ENCODE results near the gene PAFAH1B1.
"Not testable (repeated sequence)": the region's sequence is repeated elsewhere in the genome, so short reads cannot be mapped to it uniquely, and the experiment has no call there.

Gene PAFAH1B1

GRCh38 chr17:2695961-2696760 lies 102.7 kb downstream of the PAFAH1B1 start:
- no peak overlapping the region for H3K4me3 ChIP-seq (ENCODE audit: severe bottlenecking)
- DNase-seq (ENCODE audit: low spot score), result peak; percentile 76
- TF ChIP-seq, protein P1, sequence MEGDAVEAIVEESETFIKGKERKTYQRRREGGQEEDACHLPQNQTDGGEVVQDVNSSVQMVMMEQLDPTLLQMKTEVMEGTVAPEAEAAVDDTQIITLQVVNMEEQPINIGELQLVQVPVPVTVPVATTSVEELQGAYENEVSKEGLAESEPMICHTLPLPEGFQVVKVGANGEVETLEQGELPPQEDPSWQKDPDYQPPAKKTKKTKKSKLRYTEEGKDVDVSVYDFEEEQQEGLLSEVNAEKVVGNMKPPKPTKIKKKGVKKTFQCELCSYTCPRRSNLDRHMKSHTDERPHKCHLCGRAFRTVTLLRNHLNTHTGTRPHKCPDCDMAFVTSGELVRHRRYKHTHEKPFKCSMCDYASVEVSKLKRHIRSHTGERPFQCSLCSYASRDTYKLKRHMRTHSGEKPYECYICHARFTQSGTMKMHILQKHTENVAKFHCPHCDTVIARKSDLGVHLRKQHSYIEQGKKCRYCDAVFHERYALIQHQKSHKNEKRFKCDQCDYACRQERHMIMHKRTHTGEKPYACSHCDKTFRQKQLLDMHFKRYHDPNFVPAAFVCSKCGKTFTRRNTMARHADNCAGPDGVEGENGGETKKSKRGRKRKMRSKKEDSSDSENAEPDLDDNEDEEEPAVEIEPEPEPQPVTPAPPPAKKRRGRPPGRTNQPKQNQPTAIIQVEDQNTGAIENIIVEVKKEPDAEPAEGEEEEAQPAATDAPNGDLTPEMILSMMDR (IDR thresholded peaks at IDR 0.05; ENCODE audit: poor library complexity, severe bottlenecking), result no peak
- no peaks in the 10 kb centered on the region for H3K27me3 ChIP-seq (ENCODE audit: insufficient read depth, poor library complexity, severe bottlenecking)
- no peaks in the 10 kb centered on the region for H3K9me3 ChIP-seq (ENCODE audit: severe bottlenecking)
- no peaks in the 10 kb centered on the region for H3K4me1 ChIP-seq (ENCODE audit: insufficient read depth, poor library complexity, severe bottlenecking)
- no peak overlapping the region for H3K27ac ChIP-seq (ENCODE audit: poor library complexity, severe bottlenecking)
- peaks cover 80% of the 10 kb centered on the region for H3K36me3 ChIP-seq (ENCODE audit: low read depth)
- ATAC-seq (ENCODE audit: low read depth), result no peak

- peak; percentile 62 for DNase-seq (ENCODE audit: low spot score)
- ATAC-seq (ENCODE audit: low read depth), result no peak
- peaks cover 83% of the 10 kb centered on the region for H3K36me3 ChIP-seq (ENCODE audit: low read depth)
Measured at GRCh38 chr17:2697611-2698162, 104.2 kb downstream of the PAFAH1B1 start.

DNA sequence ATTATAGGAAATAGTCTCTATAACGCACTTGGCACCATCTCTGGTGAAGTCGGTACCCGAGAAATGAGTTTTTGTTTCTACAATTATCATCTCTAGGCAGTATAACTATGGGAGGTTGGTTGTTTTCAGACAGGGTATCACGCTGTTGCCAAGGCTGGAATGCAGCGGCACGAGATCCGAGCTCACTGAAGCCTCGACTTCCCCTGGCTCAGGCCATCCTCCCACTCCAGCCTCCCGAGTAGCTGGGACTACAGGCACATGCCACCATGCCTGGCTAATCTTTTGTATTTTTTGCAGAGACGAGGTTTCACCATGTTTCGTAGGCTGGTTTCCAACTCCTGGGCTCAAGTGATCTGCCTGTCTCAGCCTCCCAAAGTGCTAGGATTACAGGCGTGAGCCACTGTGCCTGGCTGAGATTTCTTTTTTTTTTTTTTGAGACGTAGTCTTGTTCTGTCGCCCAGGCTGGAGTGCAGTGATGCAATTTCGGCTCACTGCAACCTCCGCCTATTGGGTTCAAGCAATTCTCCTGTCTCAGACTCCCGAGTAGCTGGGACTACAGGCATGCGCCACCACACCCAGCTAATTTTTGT lies 105.9 kb downstream of the PAFAH1B1 start:
- H3K27ac ChIP-seq (ENCODE audit: poor library complexity, severe bottlenecking); H3K4me1 ChIP-seq (ENCODE audit: insufficient read depth, poor library complexity, severe bottlenecking); H3K4me3 ChIP-seq (ENCODE audit: severe bottlenecking); H3K27me3 ChIP-seq (ENCODE audit: insufficient read depth, poor library complexity, severe bottlenecking); H3K9me3 ChIP-seq (ENCODE audit: severe bottlenecking); ATAC-seq (ENCODE audit: low read depth): not testable (repeated sequence)
- H3K36me3 ChIP-seq (ENCODE audit: low read depth), result peaks cover 83% of the 10 kb centered on the region
- DNase-seq (ENCODE audit: low spot score), result peak; percentile 34

More at GRCh38 chr17:2697611-2698162, 104.2 kb downstream of the PAFAH1B1 start:
- H3K4me1 ChIP-seq (ENCODE audit: insufficient read depth, poor library complexity, severe bottlenecking), result no peaks in the 10 kb centered on the region
- no peaks in the 10 kb centered on the region for H3K27me3 ChIP-seq (ENCODE audit: insufficient read depth, poor library complexity, severe bottlenecking)
- H3K4me3 ChIP-seq (ENCODE audit: severe bottlenecking), result no peak overlapping the region
- TF ChIP-seq, protein P1 (IDR thresholded peaks at IDR 0.05; ENCODE audit: poor library complexity, severe bottlenecking), result no peak
- H3K27ac ChIP-seq (ENCODE audit: poor library complexity, severe bottlenecking), result no peak overlapping the region
- no peaks in the 10 kb centered on the region for H3K9me3 ChIP-seq (ENCODE audit: severe bottlenecking)

DNA sequence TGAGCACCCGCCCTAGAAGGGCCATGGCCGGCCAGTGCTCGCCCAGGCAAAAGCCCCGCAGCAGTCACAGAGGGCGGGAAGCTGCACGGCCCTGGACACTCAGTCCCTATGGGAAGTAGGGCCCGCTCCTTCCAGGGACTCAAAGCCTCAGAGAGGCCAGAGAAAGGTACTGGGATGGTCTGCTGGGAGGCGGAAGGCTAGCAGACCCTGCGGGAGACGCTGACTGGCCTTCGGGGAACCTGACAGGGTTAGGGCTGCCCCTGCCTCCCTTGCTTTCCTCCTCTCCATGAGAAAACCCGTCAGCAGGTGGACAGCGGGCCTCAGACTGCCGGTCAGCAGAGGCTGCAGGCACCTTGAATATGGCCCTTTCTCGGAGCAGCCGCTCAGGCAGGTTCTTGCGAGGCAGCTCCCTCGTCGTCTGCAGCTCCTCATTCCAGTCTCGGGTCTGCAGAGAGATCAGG lies 106.6 kb downstream of the PAFAH1B1 start:
- TF ChIP-seq, protein P1 (IDR thresholded peaks at IDR 0.05; ENCODE audit: poor library complexity, severe bottlenecking), result no peak
- no peak for ATAC-seq (ENCODE audit: low read depth)
- Histone ChIP-seq H3K9me3 (ENCODE audit: severe bottlenecking) (no peaks in the 10 kb centered on the region), H3K4me3 (ENCODE audit: severe bottlenecking) (no peak overlapping the region), H3K27ac (ENCODE audit: poor library complexity, severe bottlenecking) (no peak overlapping the region), H3K36me3 (ENCODE audit: low read depth) (peaks cover 79% of the 10 kb centered on the region), H3K4me1 (ENCODE audit: insufficient read depth, poor library complexity, severe bottlenecking) (no peaks in the 10 kb centered on the region), H3K27me3 (ENCODE audit: insufficient read depth, poor library complexity, severe bottlenecking) (no peaks in the 10 kb centered on the region)
- DNase-seq (ENCODE audit: low spot score), result peak; percentile 53

DNA sequence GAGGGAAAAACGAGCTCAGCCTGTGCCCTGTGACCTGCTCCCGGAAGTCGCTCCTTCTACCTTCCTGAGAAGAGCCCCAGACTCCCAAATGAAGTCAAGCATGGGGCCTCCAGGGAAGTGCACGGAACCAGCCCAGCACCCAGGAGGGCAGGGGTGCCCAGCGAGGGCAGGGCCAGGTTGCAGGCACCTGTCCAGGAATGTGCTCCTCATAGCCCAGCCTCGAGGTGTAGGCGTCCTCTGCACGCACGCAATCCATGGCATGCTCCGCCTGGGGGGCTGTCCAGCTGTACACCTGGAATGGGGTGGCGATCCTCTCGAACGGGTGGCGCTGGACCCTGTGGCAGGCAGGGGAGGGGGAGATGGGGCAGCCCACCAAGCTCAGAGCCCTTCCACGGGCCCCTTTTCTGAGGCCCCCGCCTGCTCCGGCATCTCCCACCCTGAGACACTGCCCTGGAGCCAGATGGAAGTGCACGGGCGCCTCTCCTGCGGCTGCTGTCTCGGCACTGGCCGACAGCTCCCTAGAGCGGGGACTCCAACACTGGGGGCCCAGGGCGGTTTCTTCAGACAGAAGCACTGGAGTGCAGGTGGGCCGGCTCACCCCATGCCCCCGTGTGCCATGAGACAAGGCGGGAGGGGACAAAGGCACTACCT lies 107.2 kb downstream of the PAFAH1B1 start:
- TF ChIP-seq, protein P1 (IDR thresholded peaks at IDR 0.05; ENCODE audit: poor library complexity, severe bottlenecking), result no peak
- DNase-seq (ENCODE audit: low spot score) (peak; percentile 57), ATAC-seq (ENCODE audit: low read depth) (no peak)
- H3K4me1 ChIP-seq (ENCODE audit: insufficient read depth, poor library complexity, severe bottlenecking), result no peaks in the 10 kb centered on the region
- H3K36me3 ChIP-seq (ENCODE audit: low read depth), result peaks cover 74% of the 10 kb centered on the region
- no peaks in the 10 kb centered on the region for H3K27me3 ChIP-seq (ENCODE audit: insufficient read depth, poor library complexity, severe bottlenecking)
- H3K4me3 ChIP-seq (ENCODE audit: severe bottlenecking), result no peak overlapping the region
- H3K9me3 ChIP-seq (ENCODE audit: severe bottlenecking), result no peaks in the 10 kb centered on the region
- no peak overlapping the region for H3K27ac ChIP-seq (ENCODE audit: poor library complexity, severe bottlenecking)

Measured in RWPE2 (cell line).